Activated naive CD8-positive, alpha-beta T cell treated with anti-CD3 and anti-CD28 coated beads, Interleukin-2, amount 10 ng/mL, durations not matched to agents 7 days and 5 days (primary cell): ENCODE results near the gene SMPD2. TPM values are rescaled to one million over a fixed set of nuclear protein-coding genes. Genes with fewer than 3 reads are reported as not detected.

Experiments
- ATAC-seq: fragments of 150-1000 bp; cut with Tn5 transposase; one replicate; pipeline ENCODE4 v1.10.0; 2021; ENCODE audit warnings: low read depth, moderate library complexity
- POLR2A ChIA-PET: fragments of 350-600 bp; sonication (Branson Sonifier 250); formaldehyde crosslinking; loops from one replicate; lab custom pipeline; 2021; ENCODE audit warnings: antibody characterized with exemption; lab: Charles Lee
- DNase-seq: peaks from one replicate; pipeline ENCODE4 v3.0.0; 2021
- H3K27ac Mint-ChIP-seq: one replicate; pipeline ENCODE4 v1.8.0; 2022; ENCODE audit warnings: mild to moderate bottlenecking, mixed read lengths
- H3K27me3 Mint-ChIP-seq: one replicate; pipeline ENCODE4 v1.8.0; 2022; ENCODE audit warnings: mild to moderate bottlenecking, moderate library complexity, mixed read lengths
- H3K36me3 Mint-ChIP-seq: one replicate; pipeline ENCODE4 v1.8.0; 2021; ENCODE audit warnings: mild to moderate bottlenecking, mixed read lengths
- H3K4me1 Mint-ChIP-seq: one replicate; pipeline ENCODE4 v1.8.0; 2021; ENCODE audit warnings: mixed read lengths
- H3K4me3 Mint-ChIP-seq: one replicate; pipeline ENCODE4 v1.8.0; 2022; ENCODE audit warnings: mild to moderate bottlenecking, moderate library complexity, mixed read lengths
- H3K9me3 Mint-ChIP-seq: one replicate; pipeline ENCODE4 v1.8.0; 2021; ENCODE audit warnings: mixed read lengths
- total RNA-seq, 2 experiments: library from RNA; stranded (reverse); gene quantifications; one replicate each; pipeline ENCODE4 v1.2.3, GENCODE V29; 2021

SMPD2 gene
- total RNA-seq, 2 experiments from 2014 or later: 15.6 to 16.6 TPM

GRCh38 chr6:109471105-109471810 is 30.7 kb downstream of the SMPD2 start:
- Mint-ChIP-seq H3K9me3 (no peaks in the 10 kb centered on the region), H3K27me3 (no peaks in the 10 kb centered on the region), H3K36me3 (peaks cover 62% of the 10 kb centered on the region), H3K4me3 (no peak overlapping the region), H3K27ac (peak overlapping the region; percentile 14), H3K4me1 (peaks cover 48% of the 10 kb centered on the region)
- POLR2A ChIA-PET: interaction anchor here (1.2 kb wide), 1 partner anchor 16 kb away, joined by 4 read pairs; the partner anchor contains the start of gene MICAL1
- ATAC-seq: no peak
- DNase-seq: no peak

DNA sequence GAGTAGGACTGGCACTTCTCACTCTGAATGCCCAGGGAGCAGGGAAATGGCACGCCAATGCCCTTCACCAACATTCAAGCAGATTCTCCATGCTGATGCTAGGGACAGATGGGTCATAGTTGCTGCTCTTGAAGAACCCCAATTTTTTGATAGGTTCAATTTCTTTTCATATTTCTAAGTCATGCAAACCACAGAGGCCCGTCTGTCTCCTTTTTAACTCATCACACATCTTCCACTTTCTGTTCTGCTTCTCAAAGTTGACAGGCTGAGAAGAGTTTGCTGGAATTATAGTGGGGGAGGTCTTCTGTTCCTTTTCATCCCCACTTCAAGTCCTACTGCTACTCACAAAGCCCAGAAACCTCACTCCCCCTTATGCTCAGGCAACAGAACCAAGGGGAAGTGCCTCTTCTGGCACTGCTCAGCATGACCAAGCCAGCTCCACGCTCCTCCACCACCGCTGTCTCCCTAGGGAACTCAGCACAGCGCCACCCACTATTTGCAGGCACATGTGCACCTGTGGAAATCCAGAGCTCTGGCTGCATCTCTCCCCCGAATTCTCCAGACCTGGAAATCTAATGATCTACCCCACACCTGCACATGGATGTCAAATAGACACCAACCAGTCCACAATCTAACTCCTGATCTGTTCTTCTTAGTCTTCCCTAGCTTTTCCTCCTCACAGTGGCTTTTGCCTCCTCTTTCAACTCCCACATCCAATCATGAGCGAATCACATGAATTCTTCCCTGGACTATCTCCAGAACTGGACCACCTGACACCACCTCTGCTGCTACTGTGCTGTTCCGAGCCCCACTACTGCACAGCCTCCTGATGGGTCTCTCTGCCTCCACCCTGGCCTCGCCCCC is 31.8 kb downstream of the SMPD2 start:
- peak overlapping the region; percentile 42 for H3K27ac Mint-ChIP-seq
- peaks cover 60% of the 10 kb centered on the region for H3K36me3 Mint-ChIP-seq
- POLR2A ChIA-PET: interaction anchor here (1.0 to 1.2 kb wide), 3 partner anchors 10 to 17 kb away, joined by 3 to 4 read pairs (median 3); partner anchors contain the start of genes MICAL1 and ZBTB24
- peaks cover 56% of the 10 kb centered on the region for H3K4me1 Mint-ChIP-seq
- H3K9me3 Mint-ChIP-seq: no peaks in the 10 kb centered on the region
- DNase-seq: no peak
- no peaks in the 10 kb centered on the region for H3K27me3 Mint-ChIP-seq
- ATAC-seq: no peak
- peak overlapping the region; percentile 3 for H3K4me3 Mint-ChIP-seq

DNA sequence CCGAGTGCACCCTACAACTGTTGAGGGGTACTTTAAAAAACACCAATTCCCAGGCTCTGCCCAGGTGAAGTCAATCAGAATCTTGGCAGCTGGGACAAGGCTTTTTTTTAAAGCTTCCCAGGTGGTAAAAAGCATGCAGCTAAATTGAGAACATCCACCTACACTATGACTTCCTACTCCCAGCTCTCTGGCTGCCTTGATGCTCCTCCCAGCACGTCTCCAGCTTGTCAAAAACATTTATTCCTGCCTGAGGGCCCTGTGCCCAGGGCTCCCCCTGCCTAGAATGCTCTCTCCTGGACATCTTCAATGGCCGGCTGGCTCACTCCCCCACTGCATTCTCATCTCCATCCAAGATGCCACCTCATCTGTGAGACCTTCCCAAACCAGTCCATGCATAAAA is 32.6 kb downstream of the SMPD2 start:
- Mint-ChIP-seq H3K4me3 (no peak overlapping the region), H3K27ac (no peak overlapping the region), H3K36me3 (peaks cover 57% of the 10 kb centered on the region), H3K27me3 (no peaks in the 10 kb centered on the region), H3K9me3 (no peaks in the 10 kb centered on the region), H3K4me1 (peaks cover 55% of the 10 kb centered on the region)
- POLR2A ChIA-PET: interaction anchor here (1.0 kb wide), 2 partner anchors 9 to 14 kb away, joined by 3 read pairs; partner anchors contain the start of gene ZBTB24
- ATAC-seq: no peak
- no peak for DNase-seq

GRCh38 chr6:109474995-109475394 is 34.5 kb downstream of the SMPD2 start:
- H3K4me1 Mint-ChIP-seq: peaks cover 63% of the 10 kb centered on the region
- no peaks in the 10 kb centered on the region for H3K9me3 Mint-ChIP-seq
- DNase-seq (no peak), ATAC-seq (no peak)
- no peak overlapping the region for H3K27ac Mint-ChIP-seq
- H3K36me3 Mint-ChIP-seq: peaks cover 63% of the 10 kb centered on the region
- POLR2A ChIA-PET: no interaction called here
- H3K27me3 Mint-ChIP-seq: no peaks in the 10 kb centered on the region
- no peak overlapping the region for H3K4me3 Mint-ChIP-seq

DNA sequence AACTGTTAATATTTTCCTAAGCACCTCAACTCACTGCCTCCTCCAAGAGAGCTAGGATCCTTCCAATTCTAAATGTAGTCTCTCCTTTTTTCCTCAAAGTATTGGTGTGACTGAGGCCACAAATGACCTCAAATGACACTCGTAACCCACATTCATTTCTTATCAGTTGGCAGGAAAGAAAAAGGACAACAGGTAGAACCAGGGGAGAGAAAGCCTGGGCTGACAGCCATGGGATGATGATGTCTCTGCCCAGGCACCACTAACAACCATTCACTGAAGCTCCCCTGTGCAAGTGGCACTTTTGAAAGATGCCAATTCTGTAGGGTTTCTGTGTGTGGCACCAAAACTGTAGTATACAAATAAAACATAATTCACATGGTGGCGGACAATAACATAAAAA is 35.1 kb downstream of the SMPD2 start:
- Mint-ChIP-seq H3K27ac (no peak overlapping the region), H3K4me1 (peaks cover 67% of the 10 kb centered on the region), H3K9me3 (no peaks in the 10 kb centered on the region), H3K4me3 (peak overlapping the region; percentile 26), H3K36me3 (peaks cover 66% of the 10 kb centered on the region), H3K27me3 (no peaks in the 10 kb centered on the region)
- DNase-seq (no peak), ATAC-seq (no peak)
- POLR2A ChIA-PET: no interaction called here

GRCh38 chr6:109477184-109477583 is 36.7 kb downstream of the SMPD2 start:
- peak overlapping the region; percentile 60 for H3K4me3 Mint-ChIP-seq
- no peaks in the 10 kb centered on the region for H3K27me3 Mint-ChIP-seq
- no peaks in the 10 kb centered on the region for H3K9me3 Mint-ChIP-seq
- no peak for ATAC-seq
- DNase-seq: no peak
- no peak overlapping the region for H3K27ac Mint-ChIP-seq
- peaks cover 69% of the 10 kb centered on the region for H3K4me1 Mint-ChIP-seq
- POLR2A ChIA-PET: no interaction called here
- peaks cover 59% of the 10 kb centered on the region for H3K36me3 Mint-ChIP-seq

GRCh38 chr6:109477725-109478124 is 37.2 kb downstream of the SMPD2 start:
- Mint-ChIP-seq H3K27ac (peak overlapping the region; percentile 67), H3K4me3 (peak overlapping the region; percentile 60), H3K36me3 (peaks cover 54% of the 10 kb centered on the region), H3K27me3 (no peaks in the 10 kb centered on the region), H3K4me1 (peaks cover 66% of the 10 kb centered on the region), H3K9me3 (no peaks in the 10 kb centered on the region)
- DNase-seq (no peak), ATAC-seq (no peak)
- POLR2A ChIA-PET: interaction anchor here (1.3 kb wide), 1 partner anchor 8 kb away, joined by 4 read pairs; no protein-coding TSS in a partner anchor

GRCh38 chr6:109478222-109478805 is 37.8 kb downstream of the SMPD2 start:
- peaks cover 49% of the 10 kb centered on the region for H3K36me3 Mint-ChIP-seq
- ATAC-seq (no peak), DNase-seq (no peak)
- POLR2A ChIA-PET: interaction anchor here (0.8 to 6.4 kb wide), 5 partner anchors 9 to 94 kb away, joined by 3 to 92 read pairs (median 4); partner anchors contain the start of gene MICAL1
- peaks cover 62% of the 10 kb centered on the region for H3K4me1 Mint-ChIP-seq
- H3K27ac Mint-ChIP-seq: peak overlapping the region; percentile 10
- peak overlapping the region; percentile 72 for H3K4me3 Mint-ChIP-seq
- no peaks in the 10 kb centered on the region for H3K27me3 Mint-ChIP-seq
- H3K9me3 Mint-ChIP-seq: no peaks in the 10 kb centered on the region

GRCh38 chr6:109478841-109479624 is 38.5 kb downstream of the SMPD2 start:
- Mint-ChIP-seq H3K9me3 (no peaks in the 10 kb centered on the region), H3K27ac (peak overlapping the region; percentile 24), H3K4me1 (peaks cover 63% of the 10 kb centered on the region), H3K27me3 (no peaks in the 10 kb centered on the region), H3K36me3 (peaks cover 46% of the 10 kb centered on the region), H3K4me3 (peak overlapping the region; percentile 72)
- no peak for DNase-seq
- POLR2A ChIA-PET: interaction anchor here (0.8 to 6.4 kb wide), 7 partner anchors 10 to 95 kb away, joined by 3 to 92 read pairs (median 6); partner anchors contain the start of gene MICAL1
- ATAC-seq: no peak

- peaks cover 55% of the 10 kb centered on the region for H3K4me1 Mint-ChIP-seq
- peak overlapping the region; percentile 89 for H3K27ac Mint-ChIP-seq
- POLR2A ChIA-PET: interaction anchor here (2.5 to 6.4 kb wide), 3 partner anchors 24 to 99 kb away, joined by 12 to 92 read pairs (median 13); partner anchors contain the start of genes CD164, MICAL1, PPIL6 and SMPD2
- ATAC-seq (no peak), DNase-seq (no peak)
- H3K9me3 Mint-ChIP-seq: no peaks in the 10 kb centered on the region
- H3K36me3 Mint-ChIP-seq: peaks cover 33% of the 10 kb centered on the region
- H3K4me3 Mint-ChIP-seq: peak overlapping the region; percentile 93
- peaks cover 2% of the 10 kb centered on the region for H3K27me3 Mint-ChIP-seq
Observed at GRCh38 chr6:109480993-109481480, 40.5 kb downstream of the SMPD2 start.

DNA sequence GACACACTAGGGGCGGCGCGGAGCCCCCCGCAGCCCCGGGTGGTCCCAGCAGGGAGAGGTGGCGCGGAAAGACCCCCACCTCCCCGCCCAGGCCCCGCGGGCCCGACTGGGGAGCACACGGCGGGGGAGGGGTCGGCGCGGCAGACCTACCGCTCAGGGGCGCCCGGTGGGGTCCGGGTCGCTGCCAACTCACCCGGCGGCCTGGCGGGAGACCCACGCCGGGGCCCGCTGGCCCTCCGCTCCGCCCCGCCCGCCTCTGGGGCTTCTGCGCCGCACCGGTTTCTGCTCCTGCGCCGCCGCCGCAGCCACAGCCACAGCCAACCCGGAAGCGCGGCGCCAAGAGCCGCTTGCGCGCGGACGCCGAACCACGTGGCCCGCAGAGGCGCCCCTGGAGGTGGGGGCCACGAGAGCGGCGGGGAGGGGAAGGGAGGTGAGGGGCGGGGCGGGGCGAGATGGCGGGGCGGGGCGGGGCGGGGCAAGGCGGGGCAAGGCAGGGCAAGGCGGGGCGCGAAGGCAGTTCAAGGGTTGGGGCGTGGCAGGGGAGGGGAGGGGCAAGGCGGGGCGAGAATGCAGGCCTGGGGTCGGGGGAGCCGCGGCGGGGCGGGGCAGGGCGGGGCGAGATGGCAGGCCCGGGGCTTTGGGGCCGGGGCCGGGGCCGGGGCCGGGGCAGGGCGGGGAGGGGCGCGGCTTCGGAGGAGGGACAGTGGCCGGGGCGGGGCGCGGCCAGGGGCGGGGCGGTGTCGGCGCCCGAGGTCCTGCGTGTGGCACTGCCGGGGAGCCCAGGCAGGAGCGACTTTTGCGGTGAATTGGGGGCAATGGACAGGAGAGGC is 42.6 kb downstream of the SMPD2 start, which contains the start of gene ZBTB24:
TSS of gene ZBTB24 (minus strand) at position 315 of the 830 bp plus-strand sequence. CDS start 1,193 bp downstream, outside the sequence.
- DNase-seq: peak; percentile 94
- Mint-ChIP-seq H3K27ac (peak within 1 kb of the TSS; percentile 89), H3K4me1 (peaks cover 40% of the 10 kb centered on the region), H3K27me3 (peaks cover 8% of the 10 kb centered on the region), H3K36me3 (peaks cover 28% of the 10 kb centered on the region), H3K9me3 (peaks cover 3% of the 10 kb centered on the region), H3K4me3 (peak within 1 kb of the TSS; percentile 93)
- POLR2A ChIA-PET: interaction anchor here (0.7 to 6.4 kb wide), 12 partner anchors 8 to 475 kb away, joined by 3 to 92 read pairs (median 5); partner anchors contain the start of genes CD164, MICAL1, PPIL6 and SMPD2
- peak; percentile 84 for ATAC-seq
